GM21619 (cell line): ENCODE data around the gene ZMYND10.
A peak's percentile ranks its signal among the peaks of the same experiment; 100 is the strongest.

Experiments used
- ATAC-seq: cut with Tn5 transposase; IDR thresholded peaks from one replicate; pipeline ENCODE4 v1.9.1; 2021; ENCODE audit not compliant: unreplicated experiment

Gene ZMYND10

DNA sequence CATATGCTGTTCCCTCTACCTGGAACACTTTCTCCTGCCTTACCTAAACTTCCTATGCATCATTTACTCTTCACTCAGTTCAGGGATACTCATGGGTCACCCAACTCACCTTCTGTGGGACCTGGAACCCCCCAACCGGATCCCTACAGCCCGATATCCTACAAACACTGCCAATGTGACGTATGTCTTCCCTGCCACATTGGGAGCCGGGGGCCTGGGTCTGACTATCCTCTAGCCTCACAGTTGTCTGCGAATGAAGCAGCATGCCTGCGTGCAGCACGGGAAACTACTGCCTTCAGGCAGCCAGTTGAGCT lies 4.6 kb upstream of the ZMYND10 start:
- ATAC-seq: no peak

DNA sequence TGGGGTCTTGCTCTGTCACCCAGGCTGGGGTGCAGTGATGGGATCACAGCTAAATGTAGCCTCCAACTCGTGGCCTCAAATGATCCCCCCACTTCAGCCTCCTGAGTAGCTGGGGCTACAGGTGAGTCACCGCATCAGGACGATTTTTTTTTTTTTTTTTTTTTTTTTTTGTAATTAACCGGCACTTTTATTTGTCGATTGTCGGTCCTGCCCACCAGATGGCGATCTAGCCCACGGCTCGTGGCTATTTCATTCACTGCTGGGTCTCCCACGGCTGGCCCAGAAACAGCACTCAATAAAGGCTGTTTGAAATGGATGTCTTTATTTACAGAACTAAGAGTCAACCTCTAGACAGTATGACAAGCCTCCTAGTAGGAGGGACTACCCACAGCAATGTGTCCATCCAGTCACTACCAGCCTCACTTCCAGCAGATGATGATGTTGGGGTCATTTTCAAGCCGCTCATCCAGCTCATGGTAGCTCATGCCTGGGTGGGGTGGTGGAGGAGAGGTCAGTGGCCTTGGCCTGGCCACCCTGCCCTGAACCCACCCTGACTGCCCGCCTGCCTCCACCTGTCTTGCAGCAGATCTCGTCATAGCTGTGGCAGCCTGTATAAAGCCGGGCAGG lies 1.8 kb upstream of the ZMYND10 start:
- ATAC-seq: no peak

DNA sequence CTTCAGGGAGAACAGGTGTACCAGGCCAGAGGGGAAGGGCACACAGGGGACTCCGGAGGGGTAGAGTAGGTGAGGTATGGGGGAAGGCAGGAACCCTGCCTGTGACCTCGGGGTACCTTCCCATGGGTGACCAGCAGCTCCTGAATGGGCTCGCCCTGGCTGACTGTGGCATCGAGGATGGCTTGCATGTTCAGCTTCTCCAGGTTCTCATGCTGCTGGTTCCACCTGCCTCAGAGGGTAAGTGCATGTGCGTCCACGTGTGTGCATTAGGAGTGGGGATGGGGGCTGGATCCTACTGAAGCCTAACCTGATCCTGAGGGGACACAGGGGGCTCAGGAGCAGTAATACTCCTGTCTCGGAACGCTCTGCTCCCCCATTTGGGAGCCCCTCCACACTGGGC lies 524 bp downstream of the ZMYND10 start:
- ATAC-seq: no peak

DNA sequence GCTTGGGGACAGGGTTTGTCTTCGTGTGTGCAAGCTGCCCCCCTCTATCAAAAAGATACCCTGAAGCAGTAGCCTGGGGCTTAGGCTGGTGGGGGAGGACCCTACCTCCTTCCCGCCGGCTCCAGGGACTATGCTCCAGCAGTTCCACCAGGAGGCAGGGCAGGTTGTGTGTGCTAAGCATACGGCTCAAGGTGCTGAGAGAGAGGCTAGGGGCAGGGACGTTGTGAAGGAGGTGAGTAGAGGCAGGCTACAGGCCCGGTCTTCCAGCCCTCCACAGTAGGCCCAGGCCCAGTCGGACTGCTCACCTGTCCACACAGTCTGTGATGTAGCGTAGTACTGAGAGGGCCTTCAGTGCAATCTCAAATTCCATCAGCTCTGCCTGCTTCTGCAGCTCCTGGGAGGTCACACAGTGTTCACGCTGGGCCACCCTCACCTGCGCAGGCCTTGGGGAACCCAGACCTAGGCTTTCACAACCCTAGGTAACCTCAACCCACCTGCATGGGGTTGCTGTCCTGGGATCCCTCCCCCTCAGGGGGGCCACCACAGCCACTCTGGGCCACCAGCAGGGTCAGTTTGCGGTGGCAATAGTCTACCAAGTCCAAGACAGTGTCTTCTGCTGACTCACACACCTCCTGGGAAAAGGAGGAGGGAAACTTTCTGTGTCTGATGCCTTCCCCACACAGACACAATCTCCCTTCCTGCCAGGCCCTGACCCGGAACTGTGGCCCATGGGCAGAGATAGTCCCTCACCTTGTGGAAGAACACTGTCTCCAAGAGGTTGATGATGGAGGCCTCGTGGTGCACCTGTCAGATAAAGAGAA lies 2.5 kb downstream of the ZMYND10 start:
- no peak for ATAC-seq

DNA sequence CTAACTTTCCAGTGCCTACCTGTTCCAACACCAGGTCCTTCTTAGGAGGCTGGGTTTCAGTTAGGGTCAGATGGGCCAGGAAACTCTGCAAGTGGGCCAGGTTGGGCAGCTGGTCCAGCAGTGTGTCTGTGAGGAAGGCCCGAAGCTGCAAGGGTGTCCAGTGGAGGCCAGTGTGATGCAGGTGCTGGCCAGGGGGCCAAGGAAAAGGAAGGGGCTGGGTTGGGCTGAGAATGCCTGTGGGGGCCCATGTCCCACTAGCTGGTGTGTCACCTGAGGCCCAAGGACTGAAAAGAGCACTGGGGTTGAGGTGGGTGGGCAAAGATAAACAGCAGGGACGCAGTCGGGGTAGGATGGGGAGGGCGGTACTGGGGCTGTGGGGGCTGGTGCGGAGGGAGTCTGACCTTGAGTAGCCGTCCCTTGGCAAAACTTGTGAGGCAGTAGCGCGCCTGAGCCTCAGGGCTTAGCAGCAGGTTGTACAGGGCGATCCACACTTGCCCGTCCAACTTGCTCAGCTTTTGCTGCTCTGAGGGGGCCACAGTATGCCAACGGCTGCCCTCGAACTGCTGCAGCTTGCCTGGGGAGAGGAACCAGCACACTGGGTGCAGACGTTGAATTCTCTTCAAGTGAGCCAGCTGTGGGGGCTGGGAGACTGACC lies 3.4 kb downstream of the ZMYND10 start:
- no peak for ATAC-seq

DNA sequence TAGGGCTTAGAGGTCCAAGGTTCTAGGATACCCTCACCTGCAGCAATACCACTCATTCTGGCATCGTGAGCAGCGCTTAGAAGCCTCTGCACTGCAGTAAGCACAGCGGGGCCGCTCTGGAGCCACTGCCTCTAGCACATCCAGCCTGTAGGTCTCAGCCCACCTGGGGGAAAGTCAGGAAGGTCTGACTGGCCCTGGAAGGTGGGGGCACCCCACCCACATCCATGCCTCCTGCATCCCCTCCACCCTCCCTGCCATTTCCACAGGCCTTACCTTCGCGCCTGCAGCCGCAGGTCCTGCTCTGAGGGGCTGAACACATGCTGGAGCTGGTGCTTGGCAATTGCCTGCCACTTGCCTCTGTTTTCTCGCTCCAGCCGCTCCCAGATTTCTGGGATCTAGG lies 4.0 kb downstream of the ZMYND10 start:
- ATAC-seq: no peak

DNA sequence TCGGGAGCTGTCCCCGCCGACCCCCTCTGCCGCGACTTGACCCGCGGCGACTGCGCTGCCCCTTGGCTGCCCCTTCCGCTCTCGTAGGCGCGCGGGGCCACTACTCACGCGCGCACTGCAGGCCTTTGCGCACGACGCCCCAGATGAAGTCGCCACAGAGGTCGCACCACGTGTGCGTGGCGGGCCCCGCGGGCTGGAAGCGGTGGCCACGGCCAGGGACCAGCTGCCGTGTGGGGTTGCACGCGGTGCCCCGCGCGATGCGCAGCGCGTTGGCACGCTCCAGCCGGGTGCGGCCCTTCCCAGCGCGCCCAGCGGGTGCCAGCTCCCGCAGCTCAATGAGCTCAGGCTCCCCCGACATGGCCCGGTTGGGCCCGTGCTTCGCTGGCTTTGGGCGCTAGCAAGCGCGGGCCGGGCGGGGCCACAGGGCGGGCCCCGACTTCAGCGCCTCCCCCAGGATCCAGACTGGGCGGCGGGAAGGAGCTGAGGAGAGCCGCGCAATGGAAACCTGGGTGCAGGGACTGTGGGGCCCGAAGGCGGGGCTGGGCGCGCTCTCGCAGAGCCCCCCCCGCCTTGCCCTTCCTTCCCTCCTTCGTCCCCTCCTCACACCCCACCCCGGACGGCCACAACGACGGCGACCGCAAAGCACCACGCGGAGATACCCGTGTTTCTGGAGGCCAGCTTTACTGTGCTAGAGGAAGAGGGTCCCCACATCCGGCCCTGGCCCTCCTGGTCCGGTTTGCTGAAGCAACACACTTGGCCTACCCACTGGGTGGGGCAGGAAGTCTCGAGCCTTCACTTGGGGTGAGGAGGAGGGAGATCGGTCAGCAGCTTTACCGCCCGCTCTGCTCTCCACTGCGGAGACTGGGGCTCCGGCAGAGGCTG lies 4.8 kb downstream of the ZMYND10 start, which contains the start of gene RASSF1:
RASSF1 (minus strand) TSS at position 389 of the 882 bp plus-strand sequence; CDS start at position 358, 31 bp downstream.
- ATAC-seq: no peak

DNA sequence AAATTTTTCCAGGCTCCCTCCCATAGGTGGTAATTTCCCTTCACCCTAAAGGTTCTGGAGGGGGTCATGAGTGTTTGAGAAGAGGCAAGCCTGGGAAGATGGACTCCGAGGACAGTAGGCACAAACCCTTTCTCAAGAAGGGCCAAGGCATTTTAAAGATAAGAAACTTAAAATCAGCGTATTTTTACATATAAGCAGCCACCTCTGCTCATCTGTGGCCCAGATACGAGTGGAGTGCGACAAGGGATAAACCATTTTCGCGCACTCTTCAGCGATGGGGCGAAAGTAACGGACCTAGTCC lies 5.4 kb downstream of the ZMYND10 start:
- no peak for ATAC-seq

DNA sequence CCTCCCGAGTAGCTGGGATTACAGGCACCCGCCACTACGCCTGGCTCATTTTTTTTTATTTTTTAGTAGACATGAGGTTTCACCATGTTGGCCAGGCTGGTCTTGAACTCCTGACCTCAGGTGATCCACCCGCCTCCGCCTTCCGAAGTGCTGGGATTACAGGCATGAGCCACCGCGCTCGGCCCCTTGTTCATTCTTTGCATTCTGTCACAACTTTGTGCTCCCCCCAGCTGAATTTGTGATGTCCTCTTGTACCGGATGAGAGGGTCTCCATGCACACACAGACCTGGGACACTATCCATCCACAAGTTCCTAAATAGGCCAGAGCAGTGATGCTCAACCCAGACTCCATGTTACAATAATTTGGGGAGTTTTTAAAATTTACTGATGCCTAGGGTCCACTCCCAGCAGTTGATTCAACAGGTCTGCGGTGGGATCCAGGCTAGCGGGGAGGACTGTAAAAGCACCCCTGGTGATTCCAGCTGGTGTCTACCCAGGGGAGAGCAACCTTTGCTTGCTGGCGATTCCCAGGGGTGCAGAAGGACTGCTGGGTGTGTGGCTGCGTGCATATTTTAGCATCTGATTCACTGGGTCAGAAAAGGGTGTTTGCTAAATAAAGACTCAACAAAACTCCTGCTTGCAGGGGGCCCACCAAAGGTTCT lies 5.9 kb downstream of the ZMYND10 start:
- no peak for ATAC-seq

DNA sequence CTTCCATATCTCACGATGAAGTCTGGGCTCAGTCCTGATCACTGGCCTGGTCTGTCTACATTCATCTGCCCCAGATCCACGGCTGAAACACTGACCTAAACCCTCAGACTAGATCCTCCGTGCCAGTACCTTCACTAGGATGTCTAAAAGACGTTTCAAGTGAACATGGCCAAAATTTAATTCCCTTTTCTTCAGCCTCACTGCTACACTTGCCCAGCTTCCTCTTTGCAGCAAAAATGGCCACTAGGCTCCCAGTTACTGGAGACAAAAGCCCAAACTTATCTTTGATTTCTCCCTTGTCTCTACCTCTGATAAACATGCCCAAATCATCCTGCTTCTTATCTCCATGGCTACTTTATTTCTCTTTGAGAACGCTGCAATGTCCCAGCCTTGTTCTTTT lies 6.6 kb downstream of the ZMYND10 start:
- no peak for ATAC-seq

DNA sequence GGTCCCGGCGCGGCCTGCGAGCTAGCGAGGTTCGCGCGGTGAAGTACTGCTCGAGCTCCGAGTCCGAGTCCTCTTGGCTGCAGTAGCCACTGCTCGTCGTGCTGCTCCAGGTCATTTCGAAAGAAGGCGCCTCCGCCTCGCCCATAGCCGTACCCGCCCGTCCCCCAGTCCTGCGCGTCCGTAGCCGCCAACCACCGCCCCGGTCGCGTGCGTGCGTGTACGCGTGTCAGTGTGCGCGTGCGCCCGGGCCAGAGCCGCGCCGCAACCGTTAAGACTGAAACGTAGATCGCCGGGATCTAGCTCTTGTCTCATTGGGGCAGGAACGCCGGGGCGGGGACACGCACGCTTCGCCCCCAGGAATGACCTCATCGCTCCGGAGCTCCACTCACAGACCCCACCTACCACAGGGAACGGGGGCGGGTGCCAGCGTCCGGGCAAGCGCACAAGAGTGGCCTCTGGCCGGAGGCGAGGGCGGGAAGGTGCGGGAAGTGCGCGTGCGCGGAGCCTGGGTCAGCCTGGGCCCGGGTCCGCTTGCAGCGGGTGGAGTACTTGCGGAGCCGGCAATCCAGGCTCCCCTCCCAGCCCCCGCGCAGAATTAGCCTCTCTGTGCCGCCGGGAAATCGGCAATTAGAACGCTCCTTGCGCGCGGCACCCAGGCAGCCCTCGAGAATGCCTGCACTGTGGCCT lies 8.2 kb downstream of the ZMYND10 start:
- peak; percentile 72 for ATAC-seq

DNA sequence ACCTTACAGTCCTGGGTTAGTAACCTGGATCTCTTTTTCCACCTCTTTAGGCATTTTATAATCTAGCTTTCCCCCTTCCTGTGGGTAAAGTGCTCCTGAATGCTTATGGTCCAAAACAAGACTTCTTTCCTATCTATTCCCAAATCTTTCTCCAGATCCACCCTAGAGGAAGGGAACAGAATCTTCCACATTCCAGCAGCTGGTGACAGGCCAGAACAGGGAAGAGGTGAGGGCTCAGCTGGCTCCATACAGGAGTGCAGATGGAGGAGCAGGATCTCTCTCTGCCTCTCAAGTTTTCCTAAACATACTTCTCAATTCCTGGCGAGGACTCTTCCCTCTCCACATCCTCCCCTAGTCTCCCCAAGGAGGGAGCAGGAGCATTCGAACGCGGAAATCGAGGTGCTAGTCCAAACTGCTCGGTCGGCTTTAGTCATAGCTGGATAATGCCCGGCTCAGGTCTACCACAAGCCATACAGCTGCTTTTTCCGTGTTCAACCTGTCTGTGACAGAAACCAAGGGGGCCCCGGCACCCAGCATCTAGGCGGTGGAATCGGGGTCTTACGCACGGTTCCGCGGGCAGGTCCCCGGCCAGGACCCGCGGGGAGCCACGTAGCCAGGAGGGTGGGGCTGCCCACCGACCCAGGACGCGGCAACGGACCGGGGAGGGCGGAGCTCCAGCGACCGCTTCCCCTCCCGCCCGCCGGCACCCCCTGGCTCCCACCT lies 8.9 kb downstream of the ZMYND10 start:
- ATAC-seq: peak; percentile 4

DNA sequence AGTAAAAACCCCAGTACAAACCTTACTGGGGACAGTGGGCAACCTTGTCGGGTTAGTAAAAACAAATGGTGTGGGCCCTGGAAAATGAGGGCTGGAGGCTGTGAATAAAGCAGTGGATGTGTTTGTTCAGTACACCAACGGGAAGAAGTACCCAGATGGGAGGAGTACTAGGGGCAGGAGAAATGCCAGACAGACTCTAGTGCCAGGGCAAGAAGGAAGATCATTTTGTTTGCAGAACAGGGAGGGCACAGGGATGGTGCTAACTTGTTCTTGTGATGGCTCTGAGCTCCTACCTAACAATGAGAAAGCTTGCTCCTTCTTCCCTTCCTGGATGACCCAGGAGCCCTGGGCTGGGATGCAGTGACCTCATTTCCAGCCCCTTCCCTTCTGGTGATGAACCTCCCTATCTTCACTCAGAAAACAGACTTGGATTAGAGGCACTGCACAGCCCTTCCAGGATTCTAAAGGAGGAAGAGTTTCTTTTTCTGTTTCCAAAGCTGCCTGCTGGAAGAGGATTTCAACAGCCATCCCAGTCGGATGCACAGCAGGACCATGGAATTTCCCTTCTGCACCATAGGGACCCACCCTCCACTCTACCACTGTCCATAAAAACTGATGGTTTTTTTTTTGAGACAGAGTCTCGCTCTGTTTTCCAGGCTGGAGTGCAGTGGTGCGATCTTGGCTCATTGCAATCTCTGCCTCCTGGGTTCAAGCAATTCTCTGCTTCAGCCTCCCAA lies 11.0 kb downstream of the ZMYND10 start:
- no peak for ATAC-seq

DNA sequence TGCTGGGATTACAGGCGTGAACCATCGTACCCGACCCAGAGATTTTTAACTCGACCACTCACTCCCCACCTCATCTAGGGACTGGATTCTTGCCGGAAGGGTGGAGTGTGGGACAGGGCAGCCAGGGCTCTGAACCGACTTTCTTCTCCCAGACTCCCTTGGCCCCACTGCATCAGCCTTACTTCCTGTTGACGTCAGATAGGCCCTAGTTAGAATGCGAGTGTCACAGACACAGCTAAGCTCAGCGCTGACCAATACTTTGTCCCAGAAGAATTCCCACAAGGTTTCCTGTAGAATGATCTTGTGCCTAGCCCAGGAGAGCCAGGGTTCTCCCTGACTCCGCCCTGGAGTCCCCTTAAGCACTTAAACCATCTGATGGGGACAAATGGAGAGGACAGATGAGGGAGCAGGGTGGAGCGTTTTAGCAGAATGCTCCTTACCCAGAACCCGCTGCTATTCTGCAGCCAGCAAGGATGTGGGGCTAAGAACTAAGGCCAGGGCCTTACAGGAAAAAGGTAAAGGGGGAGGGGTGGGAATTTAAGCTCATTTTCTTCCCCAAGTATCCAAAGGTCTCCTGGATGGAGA lies 11.7 kb downstream of the ZMYND10 start:
- no peak for ATAC-seq

DNA sequence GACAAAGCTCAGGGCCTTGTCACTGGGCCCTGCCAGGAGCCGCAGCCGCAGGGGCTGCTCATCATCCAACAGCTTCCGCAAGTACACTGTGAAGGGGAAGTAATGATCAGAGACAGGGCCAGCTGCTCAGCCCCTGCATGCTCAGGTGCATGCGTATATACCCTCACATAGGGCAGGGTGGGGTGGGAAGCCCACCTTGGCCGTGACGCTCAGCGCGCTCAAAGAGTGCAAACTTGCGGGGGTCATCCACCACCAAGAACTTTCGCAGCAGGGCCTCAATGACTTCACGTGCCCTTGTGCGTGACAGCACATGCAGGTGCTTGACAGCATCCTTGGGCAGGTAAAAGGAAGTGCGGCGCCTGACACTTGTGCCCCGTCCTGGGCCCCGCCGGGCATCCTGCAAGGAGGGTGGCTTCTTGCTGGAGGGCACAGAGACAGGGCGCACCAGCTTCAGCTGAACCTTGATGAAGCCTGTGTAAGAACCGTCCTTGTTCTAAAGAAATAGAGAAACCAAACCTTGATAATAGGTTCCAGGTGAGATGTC lies 14.1 kb downstream of the ZMYND10 start:
- ATAC-seq: no peak

DNA sequence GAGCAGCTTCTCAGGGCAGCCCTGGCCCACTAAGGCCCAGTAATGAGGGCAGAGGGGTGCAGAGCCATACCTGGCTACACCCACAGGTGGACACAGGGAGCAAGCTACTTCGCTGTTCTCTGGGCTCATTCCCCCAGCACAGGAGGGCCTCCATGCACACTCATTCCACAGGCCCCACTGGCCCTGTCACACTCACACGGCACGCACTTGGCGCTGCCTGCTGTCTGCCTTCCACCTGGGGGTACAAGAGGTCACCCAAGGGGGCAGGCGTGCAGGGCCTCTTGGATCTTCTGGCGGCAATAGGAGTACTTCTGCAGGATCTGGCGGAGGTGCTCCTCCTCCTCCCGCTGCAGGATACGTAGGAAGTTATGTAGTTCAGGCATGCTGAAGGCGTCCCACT lies 15.2 kb downstream of the ZMYND10 start:
- ATAC-seq: no peak

DNA sequence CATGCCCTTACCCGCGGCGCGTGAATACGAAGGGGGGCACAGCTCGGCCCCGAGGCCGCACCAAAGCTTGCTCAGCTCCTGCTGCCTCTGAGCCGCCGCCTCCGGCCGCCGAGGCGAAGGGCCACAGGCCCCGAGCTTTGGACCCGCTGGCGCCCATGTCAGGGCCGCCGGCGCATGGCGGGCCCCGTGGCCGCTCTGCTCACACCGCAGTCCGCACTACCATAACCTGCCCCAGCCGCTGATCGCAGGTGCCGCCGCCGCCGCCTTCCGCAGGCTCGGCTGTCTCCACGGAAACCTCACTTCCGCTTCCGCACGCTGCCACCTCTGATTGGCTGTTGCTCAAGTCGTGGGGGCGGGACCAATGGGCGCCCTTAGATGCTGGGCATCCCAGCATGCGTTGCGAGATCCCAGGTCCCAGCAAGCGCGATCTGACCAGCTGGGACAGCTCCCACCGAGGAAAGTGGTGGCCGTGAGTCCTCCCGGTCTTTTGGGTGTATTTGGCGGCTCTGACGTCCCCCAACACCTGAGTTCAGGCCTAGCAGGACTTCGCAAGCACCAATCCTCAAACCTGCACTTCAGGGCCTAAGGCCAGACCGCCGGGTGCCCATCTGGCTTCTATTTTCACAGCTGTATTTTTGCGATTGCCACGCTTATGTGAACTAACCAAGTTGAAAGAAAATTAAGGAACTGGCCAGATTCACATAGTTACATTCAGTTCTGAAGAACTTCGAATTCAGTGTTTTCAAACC lies 17.4 kb downstream of the ZMYND10 start, which contains the start of gene TUSC2:
TUSC2 (minus strand) TSS at position 281 of the 749 bp plus-strand sequence; CDS start at position 157, 124 bp downstream.
- peak; percentile 77 for ATAC-seq
